GM23338 (cell line): ENCODE data around the gene FKBP8. TPM values are rescaled to one million over a fixed set of nuclear protein-coding genes. Genes with fewer than 3 reads are reported as not detected.

Experiments
- ATAC-seq: fragments of 200-7000 bp; cut with Tn5 transposase; 3 replicates; pipeline ENCODE4 v1.9.1; 2020
- DNase-seq: peaks from one replicate; pipeline ENCODE4 v3.0.0-alpha.2; 2015; ENCODE audit warnings: low spot score
- H2AFZ ChIP-seq: fragments of 200-600 bp; sonication (generic); 2 replicates; pipeline ENCODE4 v1.8.0; 2016; ENCODE audit warnings: antibody characterized with exemption, mild to moderate bottlenecking, moderate library complexity
- H3F3A ChIP-seq: fragments of 200-600 bp; sonication (generic); replicated peaks from 2 replicates; pipeline ENCODE4 v1.8.0; 2017; ENCODE audit warnings: antibody characterized with exemption, mixed run types, low read depth
- H3K27ac ChIP-seq: fragments of 200-600 bp; sonication (generic); 2 replicates; pipeline ENCODE4 v1.6.1; 2016; ENCODE audit warnings: low read depth
- H3K27me3 ChIP-seq: fragments of 200-600 bp; sonication (generic); 2 replicates; pipeline ENCODE4 v1.8.0; 2016; ENCODE audit warnings: mild to moderate bottlenecking, mixed run types, moderate library complexity; ENCODE audit not compliant: insufficient read depth
- H3K36me3 ChIP-seq: fragments of 200-600 bp; sonication (generic); 2 replicates; pipeline ENCODE4 v1.8.0; 2016; ENCODE audit warnings: mild to moderate bottlenecking; ENCODE audit not compliant: insufficient read depth
- H3K4me1 ChIP-seq: fragments of 200-600 bp; sonication (generic); 2 replicates; pipeline ENCODE4 v1.8.0; 2016; ENCODE audit warnings: mild to moderate bottlenecking, moderate library complexity; ENCODE audit not compliant: insufficient read depth
- H3K4me2 ChIP-seq: fragments of 200-600 bp; sonication (generic); 2 replicates; pipeline ENCODE4 v1.7.1; 2017; ENCODE audit warnings: mixed run types
- H3K4me3 ChIP-seq: fragments of 200-600 bp; sonication (generic); 2 replicates; pipeline ENCODE4 v1.6.1; 2016; ENCODE audit warnings: mixed run types
- H3K79me2 ChIP-seq: fragments of 200-600 bp; sonication (generic); replicated peaks from 2 replicates; pipeline ENCODE4 v1.8.0; 2017; ENCODE audit warnings: mild to moderate bottlenecking; ENCODE audit not compliant: insufficient read depth
- H3K9me2 ChIP-seq: fragments of 200-600 bp; sonication (generic); 2 replicates; pipeline ENCODE4 v1.8.0; 2017; ENCODE audit not compliant: insufficient read depth
- H4K20me1 ChIP-seq: fragments of 200-600 bp; sonication (generic); replicated peaks from 2 replicates; pipeline ENCODE4 v1.8.0; 2017; ENCODE audit warnings: mild to moderate bottlenecking; ENCODE audit not compliant: insufficient read depth
- H3K27ac Mint-ChIP-seq: 2 replicates; pipeline ENCODE4 v1.8.0; 2020; ENCODE audit warnings: inconsistent platforms, mild to moderate bottlenecking, moderate library complexity, mixed read lengths
- H3K27me3 Mint-ChIP-seq: 3 replicates; pipeline ENCODE4 v1.8.0; 2022; ENCODE audit warnings: low read depth, mild to moderate bottlenecking, moderate library complexity, mixed read lengths, inconsistent platforms; ENCODE audit not compliant: insufficient read depth, poor library complexity
- H3K36me3 Mint-ChIP-seq: 3 replicates; pipeline ENCODE4 v1.8.0; 2021; ENCODE audit warnings: low read depth, mild to moderate bottlenecking, inconsistent platforms, moderate library complexity, mixed read lengths
- H3K4me1 Mint-ChIP-seq: 3 replicates; pipeline ENCODE4 v1.8.0; 2020; ENCODE audit warnings: mild to moderate bottlenecking, inconsistent platforms, mixed read lengths
- H3K4me3 Mint-ChIP-seq: 3 replicates; pipeline ENCODE4 v1.8.0; 2021; ENCODE audit warnings: moderate library complexity, mild to moderate bottlenecking, inconsistent platforms, mixed read lengths
- H3K9me3 Mint-ChIP-seq: 3 replicates; pipeline ENCODE4 v1.8.0; 2020; ENCODE audit warnings: moderate library complexity, mild to moderate bottlenecking, inconsistent platforms, mixed read lengths
- CREB1 ChIP-seq: fragments of 250-450 bp; sonication (Bioruptor Pico); IDR thresholded peaks from 2 replicates; pipeline ENCODE4 v1.5.0; 2020; ENCODE audit warnings: low read depth, mild to moderate bottlenecking, moderate library complexity
- ETS1 ChIP-seq: IDR thresholded peaks from 2 replicates; pipeline ENCODE4 v1.6.1; 2016; ENCODE audit warnings: antibody characterized with exemption
- EZH2 ChIP-seq: fragments of 200-600 bp; sonication (generic); IDR thresholded peaks from one replicate; pipeline ENCODE4 v1.8.0; 2017; ENCODE audit warnings: antibody characterized with exemption, mild to moderate bottlenecking, low read depth; ENCODE audit not compliant: unreplicated experiment
- JUNB ChIP-seq: IDR thresholded peaks from one replicate; pipeline ENCODE4 v1.6.1; 2016; ENCODE audit warnings: antibody characterized with exemption; ENCODE audit not compliant: unreplicated experiment
- NANOG ChIP-seq: IDR thresholded peaks from 2 replicates; pipeline ENCODE4 v1.6.1; 2016; ENCODE audit warnings: antibody characterized with exemption, borderline replicate concordance
- POLR2AphosphoS5 ChIP-seq: IDR thresholded peaks from 2 replicates; pipeline ENCODE4 v1.6.1; 2016; ENCODE audit warnings: antibody characterized with exemption, low read depth
- ZNF114 ChIP-seq: fragments of 250-450 bp; sonication (Bioruptor Pico); IDR thresholded peaks from 2 replicates; pipeline ENCODE4 v1.5.0; 2020; ENCODE audit warnings: mild to moderate bottlenecking, moderate library complexity
- polyA plus RNA-seq: library from polyadenylated mRNA; unstranded; fragments of >200 nt; fragmentation: Nextera tagmentation; extraction: Ambion mirVana; gene quantifications from 2 replicates; pipeline ENCODE4 v1.2.1, GENCODE V29; 2016
- total RNA-seq: library from RNA; depleted of rRNA; stranded (reverse); fragments of >200 nt; shearing (Covaris generic); gene quantifications from 2 replicates; pipeline ENCODE4 v1.2.3, GENCODE V29; 2014
- TF ChIP-seq, protein P1 (sequence below): IDR thresholded peaks from one replicate; pipeline ENCODE4 v1.6.1; 2018; ENCODE audit warnings: antibody characterized with exemption; ENCODE audit not compliant: unreplicated experiment
- TF ChIP-seq, protein P2 (sequence below), 2 experiments: fragments of 200-600 bp in 1 of 2; sonication (generic) in 1 of 2; conservative IDR thresholded peaks; 2 replicates each; pipeline versions ENCODE4 v1.5.1 to v1.6.1; 2016 to 2017; ENCODE audit warnings: antibody characterized with exemption in 2 of 2, low read depth in 2 of 2, mild to moderate bottlenecking in 2 of 2, moderate library complexity in 1 of 2

The FKBP8 gene
- total and polyA plus RNA-seq, 2 experiments from 2014 or later = 158 to 367 TPM

- TF ChIP-seq, protein P1, sequence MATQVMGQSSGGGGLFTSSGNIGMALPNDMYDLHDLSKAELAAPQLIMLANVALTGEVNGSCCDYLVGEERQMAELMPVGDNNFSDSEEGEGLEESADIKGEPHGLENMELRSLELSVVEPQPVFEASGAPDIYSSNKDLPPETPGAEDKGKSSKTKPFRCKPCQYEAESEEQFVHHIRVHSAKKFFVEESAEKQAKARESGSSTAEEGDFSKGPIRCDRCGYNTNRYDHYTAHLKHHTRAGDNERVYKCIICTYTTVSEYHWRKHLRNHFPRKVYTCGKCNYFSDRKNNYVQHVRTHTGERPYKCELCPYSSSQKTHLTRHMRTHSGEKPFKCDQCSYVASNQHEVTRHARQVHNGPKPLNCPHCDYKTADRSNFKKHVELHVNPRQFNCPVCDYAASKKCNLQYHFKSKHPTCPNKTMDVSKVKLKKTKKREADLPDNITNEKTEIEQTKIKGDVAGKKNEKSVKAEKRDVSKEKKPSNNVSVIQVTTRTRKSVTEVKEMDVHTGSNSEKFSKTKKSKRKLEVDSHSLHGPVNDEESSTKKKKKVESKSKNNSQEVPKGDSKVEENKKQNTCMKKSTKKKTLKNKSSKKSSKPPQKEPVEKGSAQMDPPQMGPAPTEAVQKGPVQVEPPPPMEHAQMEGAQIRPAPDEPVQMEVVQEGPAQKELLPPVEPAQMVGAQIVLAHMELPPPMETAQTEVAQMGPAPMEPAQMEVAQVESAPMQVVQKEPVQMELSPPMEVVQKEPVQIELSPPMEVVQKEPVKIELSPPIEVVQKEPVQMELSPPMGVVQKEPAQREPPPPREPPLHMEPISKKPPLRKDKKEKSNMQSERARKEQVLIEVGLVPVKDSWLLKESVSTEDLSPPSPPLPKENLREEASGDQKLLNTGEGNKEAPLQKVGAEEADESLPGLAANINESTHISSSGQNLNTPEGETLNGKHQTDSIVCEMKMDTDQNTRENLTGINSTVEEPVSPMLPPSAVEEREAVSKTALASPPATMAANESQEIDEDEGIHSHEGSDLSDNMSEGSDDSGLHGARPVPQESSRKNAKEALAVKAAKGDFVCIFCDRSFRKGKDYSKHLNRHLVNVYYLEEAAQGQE = no peak
- TF ChIP-seq ETS1 (no peak), CREB1 (no peak), EZH2 (no peak), JUNB (no peak), POLR2AphosphoS5 (no peak), ZNF114 (CRISPR knock-in tag) (no peak)
- TF ChIP-seq, protein P2, sequence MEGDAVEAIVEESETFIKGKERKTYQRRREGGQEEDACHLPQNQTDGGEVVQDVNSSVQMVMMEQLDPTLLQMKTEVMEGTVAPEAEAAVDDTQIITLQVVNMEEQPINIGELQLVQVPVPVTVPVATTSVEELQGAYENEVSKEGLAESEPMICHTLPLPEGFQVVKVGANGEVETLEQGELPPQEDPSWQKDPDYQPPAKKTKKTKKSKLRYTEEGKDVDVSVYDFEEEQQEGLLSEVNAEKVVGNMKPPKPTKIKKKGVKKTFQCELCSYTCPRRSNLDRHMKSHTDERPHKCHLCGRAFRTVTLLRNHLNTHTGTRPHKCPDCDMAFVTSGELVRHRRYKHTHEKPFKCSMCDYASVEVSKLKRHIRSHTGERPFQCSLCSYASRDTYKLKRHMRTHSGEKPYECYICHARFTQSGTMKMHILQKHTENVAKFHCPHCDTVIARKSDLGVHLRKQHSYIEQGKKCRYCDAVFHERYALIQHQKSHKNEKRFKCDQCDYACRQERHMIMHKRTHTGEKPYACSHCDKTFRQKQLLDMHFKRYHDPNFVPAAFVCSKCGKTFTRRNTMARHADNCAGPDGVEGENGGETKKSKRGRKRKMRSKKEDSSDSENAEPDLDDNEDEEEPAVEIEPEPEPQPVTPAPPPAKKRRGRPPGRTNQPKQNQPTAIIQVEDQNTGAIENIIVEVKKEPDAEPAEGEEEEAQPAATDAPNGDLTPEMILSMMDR (conservative IDR thresholded peaks at IDR 0.05; ENCODE audit: low read depth in 2 of 2) = no peak
These were observed 25.0 kb upstream of the FKBP8 start (continued) for GRCh38 chr19:18568367-18568766.

GRCh38 chr19:18566953-18567352 is 23.6 kb upstream of the FKBP8 start:
- Histone ChIP-seq H3K36me3 (peaks cover 23% of the 10 kb centered on the region; the same call in 1 of the 2 replicates), H3K27ac (no peak overlapping the region), H2AFZ (no peak overlapping the region), H3K4me1 (no peaks in the 10 kb centered on the region), H3F3A (peaks cover 9% of the 10 kb centered on the region; the same call in 1 of the 2 replicates), H4K20me1 (peaks cover under 1% of the 10 kb centered on the region; the same call in 1 of the 2 replicates), H3K4me2 (no peak overlapping the region), H3K9me2 (no peaks in the 10 kb centered on the region), H3K4me3 (no peak overlapping the region), H3K79me2 (peaks cover 3% of the 10 kb centered on the region), H3K27me3 (no peaks in the 10 kb centered on the region)
- H3K4me3 Mint-ChIP-seq = no peak overlapping the region
- H3K4me1 Mint-ChIP-seq = peaks cover 2% of the 10 kb centered on the region; the same call in 1 of the 3 replicates
- H3K9me3 Mint-ChIP-seq = no peaks in the 10 kb centered on the region
- DNase-seq (no peak), ATAC-seq (no peak)
- H3K27ac Mint-ChIP-seq = no peak overlapping the region
- TF ChIP-seq NANOG = no peak
- no peak for TF ChIP-seq ZNF114 (CRISPR knock-in tag)
- peaks cover 12% of the 10 kb centered on the region for H3K27me3 Mint-ChIP-seq
- peaks cover 68% of the 10 kb centered on the region for H3K36me3 Mint-ChIP-seq
